Measurements from ENCODE around the gene ARFGAP2.

GRCh38 chr11:47143322-47143721 is 33.4 kb downstream of the ARFGAP2 start:
- TF ChIP-seq CTCF (conservative IDR thresholded peaks at IDR 0.05; ENCODE audit: low read length) (no peak), EZH2phosphoT487 (IDR thresholded peaks at IDR 0.05; ENCODE audit: borderline replicate concordance) (no peak)

Measured in Loucy (cell line).